Measurements from ENCODE around the gene RRP1B.

- TF ChIP-seq CTCF (IDR thresholded peaks at IDR 0.05): no peak
- TF ChIP-seq POLR2A (IDR thresholded peaks at IDR 0.05): no peak
Measured at GRCh38 chr21:43699933-43700599, 40.7 kb downstream of the RRP1B start.

Measured in esophagus squamous epithelium (tissue), 4 donors.